ENCODE results near the gene EEFSEC.

- TF ChIP-seq POLR2AphosphoS5 (IDR thresholded peaks at IDR 0.05; ENCODE audit: low read depth) (no peak), CTCF (IDR thresholded peaks at IDR 0.05; ENCODE audit: insufficient read depth, low read length) (no peak)
These were observed 26.0 kb upstream of the EEFSEC start for GRCh38 chr3:128127236-128127635.

Measured in HL-60 (cell line).